Colonic mucosa (tissue), 4 donors: ENCODE results near the gene LMOD2. TPM values are rescaled to one million over a fixed set of nuclear protein-coding genes. Genes with fewer than 3 reads are reported as not detected.

Experiments used
- DNase-seq: peaks from one replicate; pipeline ENCODE4 v3.0.0-alpha.2; 2020
- H3K27ac ChIP-seq: fragments of 200-600 bp; one replicate; pipeline ENCODE4 v1.8.0; 2021
- H3K27me3 ChIP-seq: fragments of 200-600 bp; one replicate; pipeline ENCODE4 v1.8.0; 2021
- H3K36me3 ChIP-seq: fragments of 200-600 bp; one replicate; pipeline ENCODE4 v1.8.0; 2021
- H3K4me1 ChIP-seq: fragments of 200-600 bp; one replicate; pipeline ENCODE4 v1.8.0; 2021; ENCODE audit warnings: mild to moderate bottlenecking
- H3K4me3 ChIP-seq: fragments of 200-600 bp; one replicate; pipeline ENCODE4 v1.8.0; 2021
- H3K9ac ChIP-seq, 2 donors: one replicate each; pipeline ENCODE4 v1.7.0; 2013; ENCODE audit warnings: control low read depth in 2 of 2, low read depth in 2 of 2, low read length in 2 of 2
- H3K9me3 ChIP-seq: fragments of 200-600 bp; one replicate; pipeline ENCODE4 v1.8.0; 2021
- CTCF ChIP-seq: fragments of 200-600 bp; IDR thresholded peaks from one replicate; pipeline ENCODE4 v1.8.0; 2022; ENCODE audit warnings: antibody characterized with exemption, mild to moderate bottlenecking
- intact Hi-C: fragments of 100-400 bp; cut with DNase I; formaldehyde crosslinking; loops from one replicate; pipeline ENCODE4 v1.14.1; 2022
- total RNA-seq, 2 donors: library from RNA; stranded (reverse); fragmentation: NEBNext Ultra II Directional in 1 of 2; extraction: Animal tissue kit (Norgen Biotek cat#: 25700) in 1 of 2; gene quantifications; one replicate each; pipeline ENCODE4 v1.2.1, GENCODE V29; 2021
- donor health status: healthy.
- donor health status: DM: no; HTN: no; CAD: no.
- donor health status: DM: no; HTN: no; CAD: no.

The LMOD2 gene
- total RNA-seq, 2 donors from 2014 or later: not detected

- H3K27ac ChIP-seq: no peak overlapping the region
- no peaks in the 10 kb centered on the region for H3K9me3 ChIP-seq
- DNase-seq: no peak
- intact Hi-C loops: loop anchor here (10.0 kb wide), 1 partner anchor 60 kb away; no protein-coding TSS in a partner anchor
- no peak overlapping the region for H3K4me3 ChIP-seq
- TF ChIP-seq CTCF: no peak
- no peak overlapping the region for H3K9ac ChIP-seq
- no peaks in the 10 kb centered on the region for H3K36me3 ChIP-seq
- H3K4me1 ChIP-seq: no peaks in the 10 kb centered on the region
- no peaks in the 10 kb centered on the region for H3K27me3 ChIP-seq
Measured at GRCh38 chr7:123625254-123625653, 30.4 kb upstream of the LMOD2 start.

GRCh38 chr7:123627851-123628250 lies 27.8 kb upstream of the LMOD2 start:
- Histone ChIP-seq H3K4me3 (no peak overlapping the region), H3K4me1 (no peaks in the 10 kb centered on the region), H3K9me3 (no peaks in the 10 kb centered on the region), H3K27ac (no peak overlapping the region), H3K27me3 (no peaks in the 10 kb centered on the region), H3K36me3 (no peaks in the 10 kb centered on the region), H3K9ac (no peak overlapping the region)
- no peak for DNase-seq
- TF ChIP-seq CTCF: no peak
- intact Hi-C loops: loop anchor here (10.0 kb wide), 1 partner anchor 63 kb away; no protein-coding TSS in a partner anchor

- H3K4me3 ChIP-seq: no peak overlapping the region
- H3K27ac ChIP-seq: no peak overlapping the region
- intact Hi-C loops: loop anchor here (10.0 kb wide), 1 partner anchor 64 kb away; no protein-coding TSS in a partner anchor
- DNase-seq: no peak
- TF ChIP-seq CTCF: no peak
- no peak overlapping the region for H3K9ac ChIP-seq
- no peaks in the 10 kb centered on the region for H3K27me3 ChIP-seq
- no peaks in the 10 kb centered on the region for H3K4me1 ChIP-seq
- no peaks in the 10 kb centered on the region for H3K9me3 ChIP-seq
- H3K36me3 ChIP-seq: no peaks in the 10 kb centered on the region
Measured at GRCh38 chr7:123628829-123629228, 26.8 kb upstream of the LMOD2 start.

- Histone ChIP-seq H3K4me1 (no peaks in the 10 kb centered on the region), H3K27me3 (no peaks in the 10 kb centered on the region), H3K27ac (no peak overlapping the region), H3K4me3 (no peak overlapping the region), H3K9ac (no peak overlapping the region), H3K36me3 (no peaks in the 10 kb centered on the region), H3K9me3 (no peaks in the 10 kb centered on the region)
- DNase-seq: no peak
- no peak for TF ChIP-seq CTCF
- intact Hi-C loops: loop anchor here (10.0 kb wide), 1 partner anchor 64 kb away; no protein-coding TSS in a partner anchor
Measured at GRCh38 chr7:123629281-123629680, 26.4 kb upstream of the LMOD2 start.

- Histone ChIP-seq H3K4me1 (no peaks in the 10 kb centered on the region), H3K9me3 (no peaks in the 10 kb centered on the region), H3K36me3 (no peaks in the 10 kb centered on the region), H3K27me3 (no peaks in the 10 kb centered on the region), H3K27ac (no peak overlapping the region), H3K9ac (no peak overlapping the region), H3K4me3 (no peak overlapping the region)
- intact Hi-C loops: no loop called here
- no peak for DNase-seq
- TF ChIP-seq CTCF: no peak
Measured at GRCh38 chr7:123632808-123633207, 22.9 kb upstream of the LMOD2 start.
